GM12872 (cell line): ENCODE measurements around the gene LRRC75A.

ENCODE experiments used
- CTCF ChIP-seq: IDR thresholded peaks from 3 replicates; pipeline ENCODE4 v1.5.1; 2011; ENCODE audit warnings: low read depth, mild to moderate bottlenecking, low read length, moderate library complexity; ENCODE audit not compliant: insufficient read depth

LRRC75A gene

GRCh38 chr17:16417399-16417798, 74.6 kb downstream of the LRRC75A start:
- no peak for TF ChIP-seq CTCF

GRCh38 chr17:16415031-16415924, 76.7 kb downstream of the LRRC75A start, which contains the start of gene TRPV2:
Gene TRPV2, plus strand, starts transcription at chr17:16415571. Its CDS starts 2,098 bp downstream, at chr17:16417669.
- TF ChIP-seq CTCF, result peak; percentile 90

- TF ChIP-seq CTCF, result no peak
These were observed 83.9 kb downstream of the LRRC75A start for GRCh38 chr17:16407911-16408588.

GRCh38 chr17:16406742-16407674, 85.0 kb downstream of the LRRC75A start:
- TF ChIP-seq CTCF, result peak; percentile 21; the same call in 1 of the 3 replicates

GRCh38 chr17:16398270-16399267, 93.4 kb downstream of the LRRC75A start:
- no peak for TF ChIP-seq CTCF
